Caco-2 (cell line): ENCODE measurements around the gene CNTN1. TPM values are rescaled to one million over a fixed set of nuclear protein-coding genes. Genes with fewer than 3 reads are reported as not detected.

Source experiments
- BruUV-seq: library from RNA; stranded (reverse); fragments of 400-500 nt; replicated peaks from 2 replicates; lab custom pipeline; 2021; lab: Mats Ljungman, UMichigan
- CTCF ChIA-PET: fragments of 300-600 bp; sonication (Branson Sonifier 250); formaldehyde crosslinking; loops from one replicate; lab custom pipeline; 2022; ENCODE audit warnings: antibody characterized with exemption; lab: Charles Lee
- POLR2A ChIA-PET: fragments of 300-600 bp; sonication (Branson Sonifier 250); formaldehyde crosslinking; loops from one replicate; lab custom pipeline; 2022; ENCODE audit warnings: antibody characterized with exemption; lab: Charles Lee
- DNase-seq, 2 experiments: peaks; one replicate each; pipeline versions ENCODE4 v3.0.0 to v3.0.0-alpha.2; 2020 to 2022
- H3K27me3 ChIP-seq: replicated peaks from 2 replicates; pipeline ENCODE4 v1.6.0; 2011; ENCODE audit warnings: low read length; ENCODE audit not compliant: control insufficient read depth, insufficient read depth
- H3K36me3 ChIP-seq: 2 replicates; pipeline ENCODE4 v1.5.1; 2011; ENCODE audit warnings: low read length; ENCODE audit not compliant: control insufficient read depth, insufficient read depth
- H3K4me1 ChIP-seq: fragments of 250-450 bp; sonication (Bioruptor Pico); 2 replicates; pipeline ENCODE4 v1.5.1; 2020; ENCODE audit warnings: mild to moderate bottlenecking
- H3K4me3 ChIP-seq: 2 replicates; pipeline ENCODE4 v1.5.1; 2011; ENCODE audit warnings: low read depth, mild to moderate bottlenecking, control low read depth, low read length
- H3K9me3 ChIP-seq: fragments of 250-450 bp; sonication (Bioruptor Pico); 2 replicates; pipeline ENCODE4 v1.5.1; 2020; ENCODE audit warnings: mild to moderate bottlenecking, moderate library complexity
- H3K27ac Mint-ChIP-seq: one replicate; pipeline ENCODE4 v1.8.0; 2022; ENCODE audit warnings: mixed read lengths; ENCODE audit not compliant: unreplicated experiment
- H3K27me3 Mint-ChIP-seq: one replicate; pipeline ENCODE4 v1.8.0; 2022; ENCODE audit warnings: mixed read lengths; ENCODE audit not compliant: insufficient read depth, unreplicated experiment
- H3K36me3 Mint-ChIP-seq: one replicate; pipeline ENCODE4 v1.8.0; 2022; ENCODE audit warnings: mild to moderate bottlenecking, mixed read lengths; ENCODE audit not compliant: insufficient read depth, unreplicated experiment
- H3K4me1 Mint-ChIP-seq: one replicate; pipeline ENCODE4 v1.8.0; 2022; ENCODE audit warnings: low read depth, mixed read lengths; ENCODE audit not compliant: unreplicated experiment
- H3K4me3 Mint-ChIP-seq: one replicate; pipeline ENCODE4 v1.8.0; 2022; ENCODE audit warnings: mild to moderate bottlenecking, moderate library complexity, mixed read lengths; ENCODE audit not compliant: unreplicated experiment
- H3K9me3 Mint-ChIP-seq: one replicate; pipeline ENCODE4 v1.8.0; 2022; ENCODE audit warnings: mixed read lengths; ENCODE audit not compliant: unreplicated experiment
- intact Hi-C: fragments of 100-400 bp; cut with micrococcal nuclease; formaldehyde crosslinking; loops from one replicate; pipeline ENCODE4 v1.10.0; 2022; ENCODE audit not compliant: unreplicated experiment
- total RNA-seq: library from RNA; stranded (reverse); gene quantifications from 2 replicates; pipeline ENCODE4 v1.2.3, GENCODE V29; 2022
- TF ChIP-seq, protein P1 (sequence below), 2 experiments: fragments of 200-600 bp in 1 of 2; IDR thresholded peaks; 1 replicate in 1 of 2; 2 replicates in 1 of 2; pipeline versions ENCODE4 v1.5.1 to v1.8.0; 2011 to 2022; ENCODE audit warnings: antibody characterized with exemption in 1 of 2, control low read depth in 1 of 2, inconsistent platforms in 1 of 2, low read depth in 1 of 2, low read length in 1 of 2, mild to moderate bottlenecking in 1 of 2, moderate library complexity in 1 of 2; ENCODE audit not compliant: insufficient read depth in 1 of 2, severe bottlenecking in 1 of 2, unreplicated experiment in 1 of 2

Gene CNTN1
- total RNA-seq, 1 experiment from 2014 or later = not detected

DNA sequence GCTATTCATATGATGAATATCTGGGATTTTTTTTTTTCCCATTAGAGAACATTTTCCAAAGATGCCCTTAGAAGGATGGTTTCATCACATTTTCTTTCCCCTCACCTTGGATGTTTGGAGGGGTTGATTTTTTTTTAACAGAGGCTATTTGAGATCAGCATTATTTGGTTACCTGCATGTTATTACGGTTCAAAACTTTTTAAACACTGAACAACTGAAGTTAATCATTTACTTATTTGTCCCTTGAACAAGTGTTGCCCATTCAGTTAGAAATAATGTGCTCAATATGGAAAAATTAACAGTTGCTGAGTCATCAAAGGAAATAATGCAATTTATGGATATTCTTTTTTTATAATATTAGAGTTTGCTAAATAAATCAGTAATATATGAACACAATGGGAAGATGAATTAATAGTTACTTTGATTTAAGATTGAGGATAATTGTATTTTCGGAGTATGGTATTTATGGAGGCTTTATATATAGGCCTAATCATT is 26.7 kb downstream of the CNTN1 start:
- DNase-seq = no peak
- Histone ChIP-seq H3K27me3 (no peaks in the 10 kb centered on the region), H3K4me1 (0 out of 2 replicates have a peak, but pooled peaks cover 4% of the 10 kb centered on the region), H3K9me3 (no peaks in the 10 kb centered on the region), H3K36me3 (no peaks in the 10 kb centered on the region), H3K4me3 (no peak overlapping the region)
- TF ChIP-seq, protein P1, sequence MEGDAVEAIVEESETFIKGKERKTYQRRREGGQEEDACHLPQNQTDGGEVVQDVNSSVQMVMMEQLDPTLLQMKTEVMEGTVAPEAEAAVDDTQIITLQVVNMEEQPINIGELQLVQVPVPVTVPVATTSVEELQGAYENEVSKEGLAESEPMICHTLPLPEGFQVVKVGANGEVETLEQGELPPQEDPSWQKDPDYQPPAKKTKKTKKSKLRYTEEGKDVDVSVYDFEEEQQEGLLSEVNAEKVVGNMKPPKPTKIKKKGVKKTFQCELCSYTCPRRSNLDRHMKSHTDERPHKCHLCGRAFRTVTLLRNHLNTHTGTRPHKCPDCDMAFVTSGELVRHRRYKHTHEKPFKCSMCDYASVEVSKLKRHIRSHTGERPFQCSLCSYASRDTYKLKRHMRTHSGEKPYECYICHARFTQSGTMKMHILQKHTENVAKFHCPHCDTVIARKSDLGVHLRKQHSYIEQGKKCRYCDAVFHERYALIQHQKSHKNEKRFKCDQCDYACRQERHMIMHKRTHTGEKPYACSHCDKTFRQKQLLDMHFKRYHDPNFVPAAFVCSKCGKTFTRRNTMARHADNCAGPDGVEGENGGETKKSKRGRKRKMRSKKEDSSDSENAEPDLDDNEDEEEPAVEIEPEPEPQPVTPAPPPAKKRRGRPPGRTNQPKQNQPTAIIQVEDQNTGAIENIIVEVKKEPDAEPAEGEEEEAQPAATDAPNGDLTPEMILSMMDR (IDR thresholded peaks at IDR 0.05; ENCODE audit: insufficient read depth in 1 of 2, low read depth in 1 of 2, low read length in 1 of 2, severe bottlenecking in 1 of 2, unreplicated experiment in 1 of 2) = no peak
- ChIA-PET CTCF (no interaction called here), POLR2A (no interaction called here)
- no peaks in the 10 kb centered on the region for H3K9me3 Mint-ChIP-seq
- no peaks in the 10 kb centered on the region for H3K4me1 Mint-ChIP-seq
- intact Hi-C loops = no loop called here
- no peak overlapping the region for H3K27ac Mint-ChIP-seq
- no TSS peak for BruUV-seq
- no peaks in the 10 kb centered on the region for H3K36me3 Mint-ChIP-seq
- H3K27me3 Mint-ChIP-seq = no peaks in the 10 kb centered on the region
- no peak overlapping the region for H3K4me3 Mint-ChIP-seq

DNA sequence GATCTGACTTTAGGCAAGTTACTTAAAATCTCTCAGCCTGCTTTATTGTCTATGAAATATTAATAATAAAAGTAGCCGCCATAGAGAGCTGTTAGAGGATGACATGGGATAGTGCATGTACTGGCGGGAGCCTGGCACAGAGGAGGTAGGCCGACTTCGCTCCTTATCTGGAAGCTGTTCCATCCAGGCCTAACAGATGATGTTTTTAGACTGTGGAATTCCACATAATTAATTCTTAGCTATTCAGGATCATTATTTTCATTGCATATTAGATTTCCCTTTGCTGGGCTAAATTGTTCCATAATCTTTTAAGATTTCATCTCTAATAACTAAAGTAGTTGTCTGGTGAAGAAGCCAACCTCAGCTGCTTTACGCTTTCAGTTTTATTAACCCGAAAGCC is 30.8 kb downstream of the CNTN1 start:
- no peak overlapping the region for H3K27ac Mint-ChIP-seq
- CTCF ChIA-PET = no interaction called here
- intact Hi-C loops = no loop called here
- no peaks in the 10 kb centered on the region for H3K9me3 ChIP-seq
- H3K36me3 Mint-ChIP-seq = no peaks in the 10 kb centered on the region
- 0 out of 2 replicates have a peak, but pooled peaks cover 4% of the 10 kb centered on the region for H3K4me1 ChIP-seq
- no peaks in the 10 kb centered on the region for H3K27me3 Mint-ChIP-seq
- no peaks in the 10 kb centered on the region for H3K27me3 ChIP-seq
- no peaks in the 10 kb centered on the region for H3K4me1 Mint-ChIP-seq
- no peak overlapping the region for H3K4me3 Mint-ChIP-seq
- BruUV-seq = no TSS peak
- TF ChIP-seq, protein P1 (IDR thresholded peaks at IDR 0.05; ENCODE audit: insufficient read depth in 1 of 2, low read depth in 1 of 2, low read length in 1 of 2, severe bottlenecking in 1 of 2, unreplicated experiment in 1 of 2) = no peak
- DNase-seq = no peak
- POLR2A ChIA-PET = no interaction called here
- H3K4me3 ChIP-seq = no peak overlapping the region
- H3K9me3 Mint-ChIP-seq = no peaks in the 10 kb centered on the region
- no peaks in the 10 kb centered on the region for H3K36me3 ChIP-seq

DNA sequence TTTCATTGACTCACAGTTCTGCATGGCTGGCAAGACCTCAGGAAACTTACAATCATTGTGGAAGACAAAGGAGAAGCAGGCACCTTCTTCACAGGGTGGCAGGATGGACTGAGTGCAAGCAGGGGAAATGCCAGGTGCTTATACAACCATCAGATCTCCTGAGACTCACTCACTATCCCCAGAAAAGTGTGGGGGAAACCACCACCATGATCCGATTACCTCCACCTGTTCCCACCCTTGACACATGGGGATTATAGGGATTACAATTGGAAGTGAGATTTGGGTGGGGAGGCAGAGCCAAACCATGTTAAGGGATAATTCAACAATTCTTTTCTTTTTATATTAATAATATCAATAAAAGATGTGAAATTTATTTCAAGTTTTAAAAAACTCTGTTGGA is 34.1 kb downstream of the CNTN1 start:
- H3K36me3 Mint-ChIP-seq = no peaks in the 10 kb centered on the region
- POLR2A ChIA-PET = no interaction called here
- no peak overlapping the region for H3K4me3 ChIP-seq
- no peaks in the 10 kb centered on the region for H3K9me3 ChIP-seq
- H3K27ac Mint-ChIP-seq = no peak overlapping the region
- intact Hi-C loops = no loop called here
- no peak for DNase-seq
- no peaks in the 10 kb centered on the region for H3K4me1 ChIP-seq
- H3K4me3 Mint-ChIP-seq = no peak overlapping the region
- H3K9me3 Mint-ChIP-seq = no peaks in the 10 kb centered on the region
- H3K27me3 Mint-ChIP-seq = no peaks in the 10 kb centered on the region
- BruUV-seq = no TSS peak
- no peaks in the 10 kb centered on the region for H3K36me3 ChIP-seq
- no peaks in the 10 kb centered on the region for H3K4me1 Mint-ChIP-seq
- H3K27me3 ChIP-seq = no peaks in the 10 kb centered on the region
- TF ChIP-seq, protein P1 (IDR thresholded peaks at IDR 0.05; ENCODE audit: insufficient read depth in 1 of 2, low read depth in 1 of 2, low read length in 1 of 2, severe bottlenecking in 1 of 2, unreplicated experiment in 1 of 2) = no peak
- CTCF ChIA-PET = no interaction called here
